BLaER1 treated with 17β-estradiol and CSF1 and Interleukin-3, amounts not matched to agents 10 nM and 100 nM (cell line): ENCODE data around the gene GABRB1.

ENCODE experiments used
- H3K27ac ChIP-seq, 11 experiments: shearing (Covaris generic); formaldehyde crosslinking; 2 replicates each; pipeline ENCODE4 v1.8.1; 2022
- H3K27me3 ChIP-seq, 11 experiments: shearing (Covaris generic); formaldehyde crosslinking; 2 replicates each; pipeline ENCODE4 v1.8.1; 2022
- H3K36me3 ChIP-seq, 11 experiments: shearing (Covaris generic); formaldehyde crosslinking; 2 replicates each; pipeline ENCODE4 v1.8.1; 2022
- H3K4me1 ChIP-seq, 10 experiments: shearing (Covaris generic); formaldehyde crosslinking; 2 replicates each; pipeline ENCODE4 v1.8.1; 2022
- H3K4me2 ChIP-seq, 11 experiments: shearing (Covaris generic); formaldehyde crosslinking; 2 replicates each; pipeline ENCODE4 v1.8.1; 2022
- H3K4me3 ChIP-seq, 10 experiments: shearing (Covaris generic); formaldehyde crosslinking; 2 replicates each; pipeline ENCODE4 v1.8.1; 2022
- H3K9ac ChIP-seq, 11 experiments: shearing (Covaris generic); formaldehyde crosslinking; 2 replicates each; pipeline ENCODE4 v1.8.1; 2022
- H3K9me3 ChIP-seq, 11 experiments: shearing (Covaris generic); formaldehyde crosslinking; replicated peaks in 1 of 11; 2 replicates each; pipeline ENCODE4 v1.8.1; 2022
- H4K20me1 ChIP-seq, 11 experiments: shearing (Covaris generic); formaldehyde crosslinking; 2 replicates each; pipeline ENCODE4 v1.8.1; 2022
- Cebpa-rat ChIP-seq, 11 experiments: shearing (Covaris generic); IDR thresholded peaks; 2 replicates each; pipeline ENCODE4 v1.8.1; 2022

Gene GABRB1

DNA sequence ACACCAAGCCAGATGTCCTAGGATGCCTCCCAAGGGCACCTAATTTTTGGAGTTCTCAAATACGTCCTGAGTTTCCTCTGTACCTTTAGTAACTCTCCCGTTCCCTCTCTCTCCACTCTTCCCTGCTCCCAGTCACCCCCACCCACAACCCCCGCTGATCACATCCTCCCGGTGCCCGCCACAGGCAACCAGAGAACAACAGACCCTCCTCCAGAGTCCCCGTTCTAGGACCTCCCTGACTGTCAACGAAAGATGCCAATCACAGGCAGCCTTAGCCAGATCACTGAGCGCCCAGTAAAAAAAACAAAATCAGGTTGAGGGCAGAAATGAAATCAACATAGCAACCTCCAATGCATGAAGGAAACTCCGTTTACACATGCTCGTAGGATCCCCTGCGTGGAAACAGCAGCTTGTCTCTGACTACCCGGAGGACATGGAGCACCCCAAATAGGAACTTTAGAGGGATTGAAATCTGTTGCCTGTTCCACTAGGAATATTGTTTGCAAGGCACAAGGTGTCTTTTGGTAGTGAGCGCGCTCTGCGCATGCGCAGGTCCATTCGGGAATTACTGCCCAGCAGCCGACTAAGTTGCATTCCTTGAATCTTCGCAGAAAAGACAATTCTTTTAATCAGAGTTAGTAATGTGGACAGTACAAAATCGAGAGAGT, at the start of gene GABRB1:
Gene GABRB1 (plus strand): TSS at position 557 of the 668 bp plus-strand sequence.
- no peak for TF ChIP-seq Cebpa-rat (IDR thresholded peaks at IDR 0.05)
- H3K4me3 ChIP-seq: no peak within 1 kb of the TSS
- H3K36me3 ChIP-seq: no peaks in the 10 kb centered on the region
- H3K9me3 ChIP-seq: peaks cover 0 to 10% (median 0%) of the 10 kb centered on the region in 11 experiments; a peak in 5 of 22 replicates
- no peak within 1 kb of the TSS for H3K4me2 ChIP-seq
- no peaks in the 10 kb centered on the region for H3K4me1 ChIP-seq
- no peak within 1 kb of the TSS for H3K9ac ChIP-seq
- H3K27me3 ChIP-seq: no peaks in the 10 kb centered on the region
- no peaks in the 10 kb centered on the region for H4K20me1 ChIP-seq
- no peak within 1 kb of the TSS for H3K27ac ChIP-seq

DNA sequence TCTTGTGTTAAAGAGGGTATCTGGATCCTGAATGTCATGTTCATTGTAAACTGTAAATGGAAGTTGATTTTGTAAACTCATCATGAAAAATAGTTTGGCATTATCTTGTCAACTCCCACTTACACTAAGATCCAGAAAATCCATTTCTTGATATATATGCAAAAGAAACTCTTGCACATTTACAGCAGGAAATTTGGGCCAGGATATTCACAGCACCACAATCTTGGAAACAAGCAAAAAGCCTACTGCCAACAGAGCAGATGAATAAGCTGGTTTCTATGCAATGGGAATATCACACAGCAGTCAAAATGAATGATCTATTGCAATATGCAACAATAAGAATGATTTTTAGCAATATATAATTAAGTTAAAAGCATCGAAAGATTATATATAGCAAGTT, 46.6 kb upstream of the GABRB1 start:
- no peak for TF ChIP-seq Cebpa-rat (IDR thresholded peaks at IDR 0.05)
- no peaks in the 10 kb centered on the region for H3K27me3 ChIP-seq
- no peaks in the 10 kb centered on the region for H4K20me1 ChIP-seq
- H3K9me3 ChIP-seq: no peaks in the 10 kb centered on the region
- H3K9ac ChIP-seq: no peak overlapping the region
- H3K4me1 ChIP-seq: no peaks in the 10 kb centered on the region; a peak in 1 of 20 replicates
- H3K4me3 ChIP-seq: no peak overlapping the region
- no peak overlapping the region for H3K4me2 ChIP-seq
- H3K36me3 ChIP-seq: no peaks in the 10 kb centered on the region
- H3K27ac ChIP-seq: no peak overlapping the region

DNA sequence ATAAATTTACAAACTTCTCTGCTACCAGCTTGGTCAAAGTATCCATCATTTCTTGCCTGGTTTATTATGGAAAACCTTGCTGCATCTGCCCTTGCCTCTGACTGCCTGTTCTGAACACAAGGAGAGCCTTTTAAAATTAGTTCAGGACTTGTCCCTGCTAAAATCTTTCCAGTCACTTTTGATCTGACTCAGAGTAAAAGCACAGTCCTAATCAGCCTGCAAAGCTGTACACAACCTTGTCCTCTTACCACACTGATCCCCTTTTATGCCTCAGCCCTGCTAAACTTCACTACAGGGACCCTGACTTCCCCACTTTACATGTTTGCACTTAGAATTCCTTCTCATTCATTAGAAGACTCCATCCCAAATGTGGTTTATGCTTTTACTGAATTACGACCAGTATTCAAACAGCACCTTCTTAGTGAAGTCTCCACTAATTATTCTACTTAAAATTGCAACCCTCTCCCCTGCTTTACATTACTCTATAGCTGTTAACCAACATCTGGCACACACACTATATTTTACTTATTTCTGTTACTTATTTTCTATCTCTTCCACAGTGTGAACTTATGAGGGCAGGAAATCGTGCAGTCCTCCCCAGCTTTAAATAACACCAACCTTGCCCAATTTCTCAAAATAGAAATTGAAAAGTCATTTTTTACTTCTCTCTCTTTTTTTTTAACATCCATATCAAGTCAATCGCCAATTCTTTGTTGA, 44.3 kb upstream of the GABRB1 start:
- H3K27ac ChIP-seq: no peak overlapping the region
- no peaks in the 10 kb centered on the region for H3K27me3 ChIP-seq
- no peak overlapping the region; a peak in 1 of 22 replicates for H3K4me2 ChIP-seq
- no peak overlapping the region for H3K4me3 ChIP-seq
- no peaks in the 10 kb centered on the region for H3K36me3 ChIP-seq
- H3K9me3 ChIP-seq: 0 out of 22 replicates have a peak, but pooled peaks cover 0 to under 1% (median 0%) of the 10 kb centered on the region in 11 experiments
- no peak for TF ChIP-seq Cebpa-rat (IDR thresholded peaks at IDR 0.05)
- H4K20me1 ChIP-seq: no peaks in the 10 kb centered on the region
- H3K4me1 ChIP-seq: no peaks in the 10 kb centered on the region; a peak in 1 of 20 replicates
- no peak overlapping the region for H3K9ac ChIP-seq

DNA sequence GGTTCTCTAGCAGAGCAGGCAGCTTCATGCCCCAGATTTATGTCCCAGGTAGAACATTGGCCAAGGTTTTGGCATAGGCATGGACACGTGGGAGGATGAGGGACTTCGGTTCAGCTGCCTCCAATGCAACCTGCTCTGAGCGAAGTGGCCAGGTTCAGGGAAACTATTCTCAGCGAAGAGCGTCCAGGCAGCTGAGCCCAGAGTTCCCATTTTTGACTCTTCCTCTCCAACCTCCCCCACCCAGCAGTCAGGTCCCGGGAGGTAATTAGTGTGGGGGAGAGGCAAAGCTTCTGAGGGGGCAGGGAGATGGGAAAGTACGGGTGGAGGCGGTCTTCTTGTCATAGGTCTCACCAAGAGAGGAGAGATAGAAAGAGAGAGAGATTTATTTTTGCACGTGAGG, 39.0 kb upstream of the GABRB1 start:
- H3K27me3 ChIP-seq: no peaks in the 10 kb centered on the region
- H3K4me3 ChIP-seq: no peak overlapping the region
- H3K27ac ChIP-seq: no peak overlapping the region
- no peaks in the 10 kb centered on the region; a peak in 1 of 20 replicates for H3K4me1 ChIP-seq
- no peaks in the 10 kb centered on the region for H4K20me1 ChIP-seq
- peaks cover 14 to 22% (median 20%) of the 10 kb centered on the region in 11 experiments for H3K9me3 ChIP-seq
- TF ChIP-seq Cebpa-rat (IDR thresholded peaks at IDR 0.05): no peak
- no peak overlapping the region for H3K9ac ChIP-seq
- no peak overlapping the region for H3K4me2 ChIP-seq
- H3K36me3 ChIP-seq: no peaks in the 10 kb centered on the region

DNA sequence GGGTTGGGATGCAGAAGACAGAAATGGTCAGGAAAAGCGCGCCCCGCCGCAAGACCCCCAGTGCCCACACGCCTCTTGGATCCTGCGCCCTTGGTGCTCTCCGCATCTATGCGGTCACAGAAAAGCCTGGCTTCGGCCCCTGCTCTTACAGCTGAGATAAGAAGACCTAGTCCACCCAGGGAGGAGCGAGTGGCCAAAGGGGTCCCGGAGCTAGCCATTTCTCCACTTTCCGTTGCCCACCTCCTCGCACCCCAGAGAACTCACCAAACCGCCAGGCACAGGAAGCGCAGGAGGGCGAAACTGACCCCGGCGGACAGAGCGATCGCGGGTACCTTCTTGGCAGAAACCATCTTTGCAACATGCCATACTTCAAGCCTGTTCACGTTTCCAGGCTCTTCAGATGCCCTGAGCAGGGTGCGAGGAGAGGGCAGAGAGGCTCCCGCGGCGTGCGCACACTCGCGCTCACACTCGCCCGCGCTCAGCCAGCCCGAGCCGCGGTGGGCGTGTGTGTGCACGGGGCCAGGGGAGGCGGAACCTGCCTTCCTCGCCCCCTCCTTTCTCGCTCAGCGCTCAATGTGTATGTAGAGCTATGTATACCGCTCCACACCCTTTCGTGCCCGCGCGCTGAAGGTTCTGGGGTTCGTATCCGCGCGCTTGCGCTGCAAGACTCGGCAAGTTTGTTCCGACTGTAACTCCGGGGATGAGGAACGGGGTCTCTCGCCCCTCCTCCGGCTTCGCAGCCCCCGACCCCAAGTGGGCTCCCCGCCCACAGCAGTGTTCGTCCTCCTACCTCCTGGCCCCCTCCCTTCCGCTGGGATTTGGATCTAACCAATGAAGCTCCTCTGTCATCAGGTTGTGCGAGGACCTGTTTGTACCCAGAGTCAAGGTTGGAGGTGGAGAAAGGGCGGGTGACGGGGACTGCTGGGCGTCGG, 38.0 kb upstream of the GABRB1 start, which contains the start of gene GABRA4:
Gene GABRA4 (minus strand): TSS at position 507 of the 932 bp plus-strand sequence. CDS start 157 bp downstream, at position 350.
- no peak within 1 kb of the TSS for H3K4me3 ChIP-seq
- no peak within 1 kb of the TSS for H3K27ac ChIP-seq
- H3K27me3 ChIP-seq: no peaks in the 10 kb centered on the region
- H3K36me3 ChIP-seq: no peaks in the 10 kb centered on the region
- H4K20me1 ChIP-seq: no peaks in the 10 kb centered on the region
- H3K4me1 ChIP-seq: no peaks in the 10 kb centered on the region
- H3K9ac ChIP-seq: no peak within 1 kb of the TSS
- H3K4me2 ChIP-seq: no peak within 1 kb of the TSS
- peaks cover 14 to 22% (median 20%) of the 10 kb centered on the region in 11 experiments for H3K9me3 ChIP-seq
- TF ChIP-seq Cebpa-rat (IDR thresholded peaks at IDR 0.05): no peak

DNA sequence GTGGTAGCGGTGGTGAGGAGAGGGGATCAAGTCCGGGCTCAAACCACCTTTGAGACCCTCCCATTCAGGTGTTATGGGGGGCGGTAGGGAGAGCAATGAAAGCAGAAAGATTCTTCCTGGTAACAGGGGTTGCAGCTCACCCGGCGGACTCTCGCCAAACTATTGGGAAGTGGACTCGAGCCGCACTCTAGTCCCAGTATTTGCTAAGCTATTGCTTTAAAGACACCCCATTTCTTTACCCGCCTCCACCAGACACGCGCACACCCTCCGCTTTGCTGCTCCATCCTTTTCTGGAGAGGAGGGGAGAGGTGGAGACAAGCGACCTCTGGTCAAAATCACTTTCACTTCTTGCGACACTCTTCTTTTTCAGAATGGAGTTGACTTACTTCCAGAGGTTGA, 37.4 kb upstream of the GABRB1 start:
- H3K9me3 ChIP-seq: peaks cover 14 to 22% (median 20%) of the 10 kb centered on the region in 11 experiments
- TF ChIP-seq Cebpa-rat (IDR thresholded peaks at IDR 0.05): no peak
- no peak overlapping the region for H3K4me2 ChIP-seq
- H4K20me1 ChIP-seq: no peaks in the 10 kb centered on the region
- no peaks in the 10 kb centered on the region for H3K36me3 ChIP-seq
- no peak overlapping the region for H3K27ac ChIP-seq
- no peak overlapping the region for H3K9ac ChIP-seq
- H3K4me1 ChIP-seq: no peaks in the 10 kb centered on the region
- no peaks in the 10 kb centered on the region for H3K27me3 ChIP-seq
- no peak overlapping the region for H3K4me3 ChIP-seq

DNA sequence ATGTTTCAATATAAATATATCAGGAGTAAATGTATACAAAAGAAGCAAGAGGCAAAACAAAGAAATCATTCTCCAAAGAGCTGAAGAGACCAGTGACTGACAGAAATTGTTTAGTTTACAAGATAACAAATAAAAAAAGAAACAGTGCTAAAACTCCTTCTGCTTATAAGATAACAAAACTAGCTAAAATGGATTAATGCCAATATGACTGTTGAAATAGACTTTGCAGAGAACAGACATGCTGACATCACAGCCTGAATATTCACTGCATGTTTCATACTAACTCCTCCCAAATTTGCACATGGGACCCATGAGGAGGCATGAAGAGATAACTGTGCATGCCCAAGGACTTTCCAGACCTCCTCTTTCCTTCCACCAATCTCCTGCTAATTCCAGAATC, 31.8 kb upstream of the GABRB1 start:
- Histone ChIP-seq H3K4me3 (no peak overlapping the region), H3K27ac (no peak overlapping the region), H3K9ac (no peak overlapping the region), H3K36me3 (no peaks in the 10 kb centered on the region), H4K20me1 (no peaks in the 10 kb centered on the region), H3K4me2 (no peak overlapping the region), H3K4me1 (no peaks in the 10 kb centered on the region), H3K27me3 (no peaks in the 10 kb centered on the region), H3K9me3 (no peaks in the 10 kb centered on the region)
- TF ChIP-seq Cebpa-rat (IDR thresholded peaks at IDR 0.05): no peak

DNA sequence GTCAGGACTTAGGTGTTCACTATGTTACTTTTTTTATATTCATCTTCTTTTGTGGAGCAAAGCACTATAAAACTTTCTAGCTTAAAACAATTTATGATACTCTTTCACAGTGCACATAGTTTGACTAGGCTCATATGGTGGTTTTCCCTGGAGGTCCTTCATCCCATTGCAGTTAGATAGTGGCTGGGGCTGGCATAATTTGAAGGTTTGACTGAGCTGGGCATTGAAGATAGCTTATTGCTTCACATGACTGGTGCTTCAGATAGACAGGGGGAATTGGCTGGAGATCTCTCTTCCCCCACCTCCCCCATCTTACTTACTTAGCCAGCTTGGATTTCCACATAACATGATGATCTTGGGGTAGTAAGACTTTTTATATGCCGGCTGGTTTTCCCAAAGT, 31.0 kb upstream of the GABRB1 start:
- Histone ChIP-seq H3K4me3 (no peak overlapping the region), H3K27ac (no peak overlapping the region), H3K36me3 (no peaks in the 10 kb centered on the region), H3K9me3 (no peaks in the 10 kb centered on the region), H3K4me1 (no peaks in the 10 kb centered on the region), H4K20me1 (no peaks in the 10 kb centered on the region), H3K27me3 (no peaks in the 10 kb centered on the region), H3K9ac (no peak overlapping the region), H3K4me2 (no peak overlapping the region)
- no peak for TF ChIP-seq Cebpa-rat (IDR thresholded peaks at IDR 0.05)

DNA sequence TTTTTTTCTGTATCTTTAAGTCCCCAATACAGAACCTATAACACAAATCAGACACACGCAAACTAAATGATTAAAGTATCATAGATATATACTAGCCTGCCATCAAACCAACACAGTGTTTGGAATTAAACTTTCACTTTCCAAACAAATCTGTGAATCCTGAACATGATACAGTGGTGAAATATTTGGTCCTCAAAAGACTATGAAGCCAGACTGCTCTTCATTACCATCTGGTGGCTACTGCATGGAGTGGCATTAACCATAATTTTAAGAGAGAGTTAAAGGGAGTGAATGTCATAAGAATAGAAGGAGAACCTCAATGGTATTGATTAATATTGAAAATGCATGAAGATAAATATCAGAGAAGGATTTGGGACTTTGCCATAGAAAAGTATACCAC, 28.8 kb upstream of the GABRB1 start:
- no peak overlapping the region for H3K4me3 ChIP-seq
- no peak overlapping the region for H3K9ac ChIP-seq
- H3K9me3 ChIP-seq: no peaks in the 10 kb centered on the region
- H3K27ac ChIP-seq: no peak overlapping the region
- no peaks in the 10 kb centered on the region for H4K20me1 ChIP-seq
- no peaks in the 10 kb centered on the region for H3K4me1 ChIP-seq
- no peak overlapping the region for H3K4me2 ChIP-seq
- no peaks in the 10 kb centered on the region for H3K36me3 ChIP-seq
- TF ChIP-seq Cebpa-rat (IDR thresholded peaks at IDR 0.05): no peak
- H3K27me3 ChIP-seq: no peaks in the 10 kb centered on the region
